NOMO-1 treated with dmso at 0.1 percent for 144 hours (cell line): ENCODE measurements around the gene CACNA2D2.

Experiments
- DNase-seq: peaks from one replicate; lab custom pipeline; 2025; ENCODE audit not compliant: unreplicated experiment; lab: John Stamatoyannopoulos, UW

The CACNA2D2 gene

GRCh38 chr3:50502584-50503423, 630 bp downstream of the CACNA2D2 start:
- DNase-seq, result no peak

DNA sequence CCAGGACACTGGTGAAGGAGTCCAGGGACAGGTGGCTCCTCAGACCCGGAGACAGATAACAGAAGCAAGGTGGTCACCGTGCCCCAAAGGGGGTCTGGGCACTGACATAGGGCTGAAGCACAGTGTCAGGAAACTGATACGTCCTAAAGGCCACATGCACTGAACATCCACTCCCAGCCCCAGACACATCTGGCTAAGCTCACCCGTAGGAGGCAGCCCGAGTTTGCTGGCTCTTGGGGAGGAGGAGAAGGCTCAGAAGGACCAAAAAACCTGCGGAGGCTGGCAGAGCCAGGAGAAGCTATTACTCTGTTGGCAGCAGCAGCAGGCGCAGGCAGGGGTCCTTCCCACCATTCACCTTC, 1.2 kb downstream of the CACNA2D2 start:
- DNase-seq, result no peak

DNA sequence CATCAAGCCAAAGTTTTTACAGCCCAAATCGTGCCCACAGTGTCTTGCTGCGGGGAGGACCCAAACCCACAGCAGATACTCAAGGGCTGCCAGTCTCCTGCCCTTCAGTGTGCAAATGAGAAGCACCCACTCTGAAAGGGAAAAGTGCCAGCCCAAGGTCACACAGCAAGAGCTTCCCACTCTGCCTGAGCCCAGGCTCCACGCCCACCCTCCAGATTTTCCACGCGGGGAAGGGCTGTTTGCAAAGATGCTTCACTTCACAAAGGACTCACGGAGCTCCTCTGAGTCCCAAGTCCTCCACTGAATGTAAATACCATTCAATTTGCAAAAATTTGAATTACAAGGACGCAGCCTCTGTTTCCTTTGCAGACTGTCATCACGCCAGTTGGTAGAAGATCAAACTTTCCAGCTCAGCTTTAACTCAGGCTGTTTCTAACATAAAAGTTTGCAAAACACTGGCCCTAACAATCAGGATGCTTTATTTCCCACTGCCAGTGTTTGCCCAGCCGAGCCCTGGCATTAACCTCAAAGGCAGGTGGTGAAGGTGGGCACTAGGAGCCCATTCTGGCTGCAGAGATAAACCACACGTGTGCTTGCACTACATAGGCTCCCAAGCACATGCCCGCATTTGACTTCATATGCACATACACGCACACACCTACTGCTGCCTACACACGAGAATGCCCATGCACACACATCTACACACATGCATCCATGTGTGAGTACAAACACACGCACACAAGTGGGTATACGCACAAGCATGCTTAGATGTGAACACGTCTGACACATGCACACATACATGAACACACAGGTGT, 7.6 kb downstream of the CACNA2D2 start:
- no peak for DNase-seq

GRCh38 chr3:50494126-50494525, 9.3 kb downstream of the CACNA2D2 start:
- DNase-seq, result no peak

GRCh38 chr3:50493623-50494022, 9.8 kb downstream of the CACNA2D2 start:
- no peak for DNase-seq

DNA sequence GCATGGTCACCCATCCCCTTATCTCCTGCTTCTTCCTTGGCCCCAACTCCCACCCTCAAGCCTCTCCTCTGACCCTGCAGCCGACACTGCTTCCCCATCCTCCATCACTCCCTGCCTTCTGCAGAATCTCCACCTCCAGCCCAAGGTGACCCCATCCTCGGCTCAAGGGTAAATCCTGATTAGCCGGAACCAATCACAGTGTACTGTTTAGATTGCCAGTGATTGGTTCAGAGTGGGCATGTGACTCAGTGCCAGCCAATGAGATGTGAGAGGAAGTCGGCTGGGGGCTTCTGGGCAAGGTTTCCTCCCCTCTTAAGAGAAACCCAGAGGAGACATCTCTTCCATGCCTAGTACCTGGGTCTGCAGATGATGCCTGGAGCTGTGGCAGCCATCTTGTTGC, 10.3 kb downstream of the CACNA2D2 start:
- DNase-seq, result no peak

DNA sequence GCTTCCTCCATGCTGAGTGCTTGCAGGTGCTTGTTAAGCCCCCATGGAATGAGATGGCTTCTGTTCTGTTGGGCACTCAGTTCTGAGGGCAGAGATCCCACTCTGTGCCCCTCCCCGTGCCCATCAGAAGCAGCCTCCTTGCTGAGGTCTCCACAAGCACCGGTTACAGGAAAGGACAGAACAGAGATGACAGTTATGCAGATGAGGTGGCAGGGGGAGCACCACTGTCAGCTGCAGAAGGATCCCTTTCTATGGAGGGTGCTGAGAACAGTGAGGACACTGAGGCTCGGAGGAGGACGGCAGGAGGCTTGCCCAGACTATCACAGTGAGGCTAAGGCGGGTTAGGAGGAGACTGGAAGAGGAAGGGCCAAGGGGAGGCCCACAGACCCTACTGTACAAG, 12.4 kb downstream of the CACNA2D2 start:
- no peak for DNase-seq

- DNase-seq, result no peak
These were observed 13.0 kb downstream of the CACNA2D2 start for GRCh38 chr3:50490424-50490823.

DNA sequence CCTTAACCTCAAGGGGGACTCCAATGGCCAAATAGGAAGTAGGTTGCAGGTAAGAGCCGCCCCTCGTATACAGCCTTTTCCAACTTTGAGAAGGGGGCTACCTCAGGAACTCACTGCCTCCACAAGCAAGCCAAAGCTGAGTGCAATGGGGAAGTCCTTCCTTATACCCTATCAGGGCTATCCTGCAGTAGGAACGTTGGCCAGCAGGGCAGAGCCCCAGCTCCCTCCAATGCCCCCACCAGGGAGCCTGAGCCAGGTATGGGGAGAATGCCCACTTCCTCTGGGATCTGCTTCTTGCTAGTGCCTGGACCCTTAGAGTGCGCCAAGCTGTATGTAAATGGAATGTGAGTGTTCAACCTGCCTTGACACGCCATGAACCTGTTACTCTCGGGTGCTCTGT, 16.3 kb downstream of the CACNA2D2 start:
- DNase-seq, result no peak

DNA sequence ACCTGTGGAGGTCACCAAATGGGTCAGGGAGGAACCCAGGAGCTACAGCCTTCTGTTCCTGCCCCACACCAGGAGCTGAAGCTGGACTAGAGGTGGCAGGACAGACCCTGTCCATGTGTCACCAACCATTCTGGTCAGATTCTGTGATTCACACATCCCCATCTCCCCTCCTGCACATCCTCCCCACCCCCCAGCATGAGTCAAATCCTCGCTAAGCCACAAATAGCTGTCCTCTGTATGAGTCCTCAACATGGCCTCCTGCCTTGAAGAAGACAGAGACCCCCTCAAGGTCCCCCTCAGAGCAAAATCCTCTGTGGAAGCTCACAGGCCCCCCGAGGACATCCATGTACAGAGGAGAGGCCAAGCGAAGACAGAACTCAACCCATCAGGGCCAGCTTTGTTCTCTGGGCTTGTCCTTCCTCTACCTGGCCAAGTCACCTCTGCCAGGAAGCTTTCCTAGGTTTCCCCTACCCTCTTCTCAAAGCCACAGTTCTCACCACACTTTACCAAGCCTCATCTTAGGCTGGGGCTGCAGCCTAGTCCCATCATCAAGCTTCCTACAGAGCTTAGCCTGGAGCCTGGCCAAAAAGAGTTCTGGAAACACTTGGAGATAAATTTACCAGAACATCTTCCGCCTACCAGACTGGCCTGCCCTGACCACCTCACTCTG, 17.1 kb downstream of the CACNA2D2 start:
- no peak for DNase-seq

GRCh38 chr3:50484722-50485121, 18.7 kb downstream of the CACNA2D2 start:
- no peak for DNase-seq

DNA sequence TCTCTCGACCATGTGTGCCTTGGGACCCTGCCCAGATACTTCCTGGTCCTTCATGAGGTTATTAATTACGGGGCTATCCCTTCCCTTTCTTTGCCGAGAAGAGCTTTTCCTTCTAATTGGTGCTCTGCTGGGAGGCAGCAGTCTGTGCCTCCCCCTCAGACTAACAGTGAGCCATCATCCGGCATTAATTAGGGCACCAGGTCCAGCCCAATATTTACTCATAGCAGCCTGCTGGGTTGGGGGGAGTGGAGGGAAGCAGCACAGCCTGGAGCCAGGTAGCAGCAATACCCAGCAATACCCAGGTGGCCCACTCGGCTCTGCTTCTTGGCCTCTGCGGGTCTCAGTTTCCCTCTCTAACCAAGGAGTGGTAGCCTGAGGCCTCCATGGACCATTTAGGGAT, 20.1 kb downstream of the CACNA2D2 start:
- DNase-seq, result no peak

- no peak for DNase-seq
These were observed 21.4 kb downstream of the CACNA2D2 start for GRCh38 chr3:50481992-50482391.

DNA sequence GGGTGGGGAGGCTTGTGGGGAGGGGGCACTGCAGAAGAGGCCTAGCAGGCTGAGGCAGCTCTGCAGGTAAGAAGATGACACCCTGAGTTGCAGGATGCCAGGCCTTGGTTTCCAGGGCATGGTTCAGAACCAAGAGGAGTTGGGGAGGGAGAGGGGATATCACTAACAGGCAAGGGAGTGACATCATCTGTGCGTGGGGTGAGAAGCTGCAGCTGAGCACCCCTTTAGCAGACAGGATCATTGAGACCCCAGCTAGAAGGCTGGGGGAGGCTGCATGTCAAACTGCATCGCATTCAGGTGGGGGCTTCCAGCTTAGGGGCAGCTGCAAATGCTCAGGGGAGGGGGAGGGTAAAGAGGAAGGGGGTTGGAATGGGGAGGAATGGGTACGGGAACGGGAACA, 23.0 kb downstream of the CACNA2D2 start:
- DNase-seq, result no peak

DNA sequence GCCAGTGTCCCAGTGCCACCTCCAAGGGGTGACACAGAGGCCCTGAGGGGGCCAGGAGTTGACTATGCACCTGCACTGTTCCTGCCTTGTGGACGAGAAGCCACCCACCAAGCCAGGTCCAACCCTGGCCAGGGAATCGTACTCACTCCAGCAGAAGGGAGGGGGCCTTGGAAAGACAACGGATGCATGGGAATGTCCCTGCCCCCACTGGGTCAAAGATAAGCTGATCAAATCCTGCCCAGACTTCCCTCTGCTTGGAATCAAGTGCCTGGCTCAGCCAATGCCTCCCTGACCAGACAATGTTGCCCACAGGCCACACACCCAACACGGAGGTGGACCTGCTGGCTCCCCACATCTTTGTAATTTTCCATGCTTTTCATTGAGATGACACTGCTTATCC, 23.9 kb downstream of the CACNA2D2 start:
- DNase-seq, result no peak

DNA sequence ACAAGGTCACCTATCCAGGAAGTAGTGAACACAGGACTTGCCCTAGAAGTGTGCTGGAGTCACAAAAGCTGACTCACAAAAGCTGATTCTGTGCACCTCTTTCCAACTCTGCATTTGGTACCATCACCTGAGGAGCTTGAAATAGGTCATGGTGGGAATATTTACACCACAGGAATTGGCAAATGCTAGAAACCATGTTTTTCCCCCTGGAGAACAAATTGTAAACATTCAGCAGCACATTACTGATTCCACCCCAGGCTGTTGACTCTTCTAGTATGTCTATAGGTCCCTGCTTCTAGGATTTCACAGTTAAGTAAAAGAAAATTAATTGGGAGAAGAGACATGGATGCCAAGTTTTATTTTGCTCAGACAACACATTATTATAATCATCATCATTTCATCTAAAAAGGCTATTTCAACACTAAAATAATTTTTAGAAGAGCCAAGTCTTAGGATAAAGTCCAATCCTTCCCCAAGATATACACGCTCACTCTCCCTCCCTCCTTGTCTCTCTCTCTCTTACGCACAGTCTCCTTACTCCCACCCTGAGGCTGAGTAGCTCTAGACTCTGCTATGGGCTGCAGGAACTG, 24.7 kb downstream of the CACNA2D2 start:
- no peak for DNase-seq

DNA sequence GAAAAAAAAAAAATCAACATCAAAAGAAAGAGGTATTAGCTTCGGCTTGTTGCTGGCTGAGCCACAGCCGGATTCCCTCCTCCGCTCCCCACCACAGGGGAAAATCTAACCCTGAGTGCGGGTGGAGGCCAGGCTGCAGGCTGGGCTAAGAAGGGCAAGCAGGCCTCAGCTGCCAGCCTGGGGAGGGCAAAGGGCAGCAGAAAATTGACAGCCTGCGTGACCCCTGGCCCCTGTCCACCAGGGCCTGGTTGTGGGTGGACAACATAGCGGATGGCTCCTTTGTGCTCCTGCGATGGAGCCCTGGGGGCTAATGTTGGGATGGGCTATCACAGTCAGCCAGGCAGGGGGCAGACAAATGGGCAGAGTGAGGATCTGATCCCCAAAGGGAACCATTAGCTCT, 25.4 kb downstream of the CACNA2D2 start:
- DNase-seq, result no peak

- DNase-seq, result no peak
These were observed 28.1 kb downstream of the CACNA2D2 start for GRCh38 chr3:50475348-50475747.

DNA sequence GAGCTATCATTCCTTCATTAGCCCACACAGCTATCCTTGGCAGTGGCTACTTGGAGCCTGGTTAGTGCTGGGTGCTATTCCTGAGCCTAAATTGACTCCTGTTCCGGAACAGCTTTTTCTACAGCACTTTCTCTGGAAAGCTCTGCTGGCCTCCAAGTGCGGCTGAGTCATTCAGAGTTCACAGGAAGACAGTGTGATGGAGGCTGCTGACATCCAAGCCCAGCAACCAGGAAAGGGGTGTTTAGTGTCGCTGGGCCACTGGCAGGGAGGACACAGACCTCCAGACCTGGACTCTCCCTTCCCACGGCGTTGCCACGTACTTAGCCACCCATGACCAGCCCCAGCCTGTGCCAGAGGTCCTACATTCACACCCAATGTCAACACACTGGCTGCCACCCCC, 28.7 kb downstream of the CACNA2D2 start:
- no peak for DNase-seq

DNA sequence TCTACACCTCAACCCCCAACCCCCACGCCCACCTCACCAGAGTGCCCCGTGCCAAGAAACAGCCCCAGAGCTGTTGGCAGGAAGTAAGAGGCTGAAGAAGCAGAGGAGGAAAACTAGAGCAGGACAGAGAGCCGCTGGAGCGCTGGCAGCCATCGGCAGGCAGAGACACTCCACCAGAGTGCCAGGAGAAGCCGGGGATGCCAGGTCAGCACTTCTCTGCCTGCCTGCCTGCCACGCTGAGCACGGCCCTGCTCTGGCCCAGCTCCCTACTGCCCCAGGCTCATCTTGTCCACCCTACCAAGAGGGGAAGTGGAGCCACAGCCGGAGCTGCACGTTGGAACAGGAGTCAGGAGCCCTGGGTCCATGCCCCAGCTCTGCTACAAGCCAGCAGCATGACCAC, 29.7 kb downstream of the CACNA2D2 start:
- DNase-seq, result no peak

- no peak for DNase-seq
These were observed 30.5 kb downstream of the CACNA2D2 start for GRCh38 chr3:50472958-50473357.

GRCh38 chr3:50470658-50471057, 32.8 kb downstream of the CACNA2D2 start:
- DNase-seq, result no peak
